Superior temporal gyrus (tissue), 1 donor: ENCODE measurements around the gene CNMD.
A peak's percentile ranks its signal among the peaks of the same experiment; 100 is the strongest.
"Not testable (repeated sequence)": the region's sequence is repeated elsewhere in the genome, so short reads cannot be mapped to it uniquely, and the experiment has no call there.

Experiments used
- DNase-seq: peaks from one replicate; pipeline ENCODE4 v3.0.0-alpha.2; 2016; ENCODE audit errors: extremely low spot score

Gene CNMD

DNA sequence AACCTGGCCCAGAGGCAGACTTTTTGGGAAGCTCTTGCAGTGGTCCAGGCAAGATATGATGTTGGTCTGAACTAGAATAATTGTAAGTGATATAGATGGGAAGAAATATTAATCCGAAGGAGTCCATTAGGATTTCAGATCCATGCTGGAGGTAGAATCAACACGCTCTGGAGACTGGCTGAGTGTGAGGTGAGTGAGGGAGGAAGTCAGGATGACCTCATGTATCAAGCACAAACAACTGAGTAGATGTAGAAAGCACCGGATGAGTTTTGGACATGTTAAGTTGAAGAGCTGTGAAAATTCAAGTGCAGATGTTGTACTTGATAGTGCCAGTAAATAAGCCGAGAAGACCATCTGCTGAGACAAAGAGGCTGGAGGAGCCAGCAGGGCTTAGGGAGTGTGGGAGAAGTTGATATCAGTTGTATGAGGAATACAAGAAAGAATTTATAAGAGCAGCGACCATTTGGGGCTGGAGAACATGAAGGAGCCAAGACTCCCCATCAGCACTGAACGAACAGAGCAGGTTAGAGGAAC lies 5.3 kb upstream of the CNMD start:
- DNase-seq: no peak

DNA sequence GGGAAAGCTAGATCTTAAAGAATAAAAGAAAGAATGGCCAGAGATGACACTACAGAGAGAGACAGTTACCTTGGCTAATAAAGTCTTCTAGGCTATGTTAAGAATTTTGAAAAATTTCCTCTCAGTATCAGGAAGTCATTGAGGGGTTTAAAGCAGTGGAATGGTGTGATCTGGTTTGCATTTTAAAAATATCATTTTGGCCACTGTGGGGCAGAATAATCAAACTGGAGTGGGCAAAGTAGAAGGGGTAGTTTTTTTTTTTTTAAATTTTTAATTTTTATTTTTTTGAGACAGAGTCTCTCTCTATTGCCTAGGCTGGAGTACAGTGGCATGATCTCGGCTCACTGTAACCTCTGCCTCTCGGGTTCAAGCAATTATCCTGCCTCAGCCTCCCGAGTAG lies 4.4 kb upstream of the CNMD start:
- peak; percentile 44 for DNase-seq

- no peak for DNase-seq
Observed at GRCh38 chr13:52743569-52743968, 3.9 kb upstream of the CNMD start.

DNA sequence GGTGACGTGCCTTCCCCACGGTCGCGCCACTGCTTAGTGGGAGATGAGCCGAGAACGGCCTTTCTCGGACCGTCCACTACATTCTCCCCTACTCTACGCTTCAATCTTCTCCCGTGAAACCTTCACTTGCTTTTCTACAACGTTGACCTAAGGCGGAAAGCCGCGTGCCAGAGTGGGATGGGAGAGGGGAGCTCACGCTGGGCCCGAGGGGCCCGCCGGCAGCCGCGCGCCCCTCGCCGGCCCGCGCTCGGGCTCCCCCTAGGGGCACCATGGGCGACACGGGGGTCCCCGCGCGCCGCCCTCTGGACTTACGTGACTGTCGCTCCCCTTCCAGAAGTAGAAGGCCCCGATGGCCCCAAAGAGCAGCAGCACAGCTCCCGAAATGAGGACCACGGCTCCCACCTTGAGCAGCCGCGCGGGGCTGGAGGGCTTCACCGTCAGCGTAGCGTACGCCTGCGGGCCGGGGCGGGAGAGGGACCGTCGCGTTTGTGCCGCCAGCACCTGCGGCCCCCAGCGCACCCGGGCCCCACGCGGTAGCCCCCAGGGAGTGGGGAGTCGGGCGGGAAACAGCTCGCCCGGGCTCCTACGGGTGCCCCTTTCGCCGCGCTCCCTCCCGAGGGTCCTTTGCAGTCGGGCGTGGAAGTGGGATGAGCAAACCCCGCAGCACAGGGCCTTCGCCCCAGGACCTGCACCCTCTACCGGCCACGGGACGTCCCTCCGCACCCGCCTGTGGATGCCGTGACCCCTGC lies 727 bp downstream of the CNMD start:
- no peak for DNase-seq

DNA sequence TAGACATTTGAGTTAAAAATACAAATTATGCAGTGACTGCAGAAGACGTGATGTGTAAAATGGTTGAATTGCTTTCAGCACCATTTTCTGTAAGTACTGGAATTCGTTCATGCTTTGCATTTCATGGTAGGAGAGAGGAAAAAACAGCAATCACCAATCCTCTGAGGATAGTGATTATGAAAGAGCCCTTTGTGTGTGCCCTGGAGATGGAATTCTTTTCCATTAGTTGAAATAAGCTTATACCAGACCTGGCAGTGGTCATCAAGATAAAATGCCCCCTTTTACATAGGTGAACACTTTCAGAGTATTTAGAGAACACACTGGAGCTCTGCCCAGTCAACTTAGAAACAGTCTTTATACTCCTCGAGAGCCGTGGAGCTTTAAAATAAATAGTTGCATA lies 1.7 kb downstream of the CNMD start:
- peak; percentile 43 for DNase-seq

DNA sequence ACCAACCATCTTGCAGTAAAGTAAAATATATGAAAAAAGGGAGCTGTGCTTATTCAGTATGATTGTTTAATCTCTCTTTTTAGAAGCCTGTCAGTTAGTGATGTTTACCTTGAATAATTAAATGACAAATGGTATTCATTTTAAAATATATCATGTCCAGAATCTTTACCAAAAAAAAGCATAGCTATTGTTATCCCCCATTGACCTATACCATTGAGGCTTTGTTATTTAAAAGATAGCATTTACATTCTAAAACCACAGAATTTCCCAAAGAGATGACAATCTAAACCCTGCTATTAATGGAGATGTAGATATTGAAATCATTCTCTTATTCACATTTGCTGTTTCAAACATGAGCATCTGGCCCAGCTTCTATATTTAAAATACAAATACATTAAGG lies 2.2 kb downstream of the CNMD start:
- no peak for DNase-seq

DNA sequence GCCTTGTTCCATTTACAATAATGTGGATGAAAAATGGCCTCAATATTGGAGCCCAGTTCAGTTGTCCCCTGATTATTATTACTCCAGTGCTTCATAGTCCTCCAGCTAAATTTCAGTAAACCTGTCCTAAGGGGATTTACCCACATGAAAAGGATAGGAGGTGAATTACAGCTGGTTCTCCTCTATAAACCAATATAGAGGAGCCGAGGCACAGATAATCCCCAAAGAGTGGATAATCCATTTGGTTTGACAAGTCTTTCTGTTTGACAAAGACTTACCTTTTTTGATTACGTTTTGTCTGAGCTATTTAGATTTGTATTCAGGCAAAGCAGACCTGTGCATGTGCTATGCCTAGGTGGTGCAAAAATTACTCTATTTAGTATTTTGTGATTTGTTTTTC lies 2.7 kb downstream of the CNMD start:
- no peak for DNase-seq

GRCh38 chr13:52734075-52734623 lies 5.5 kb downstream of the CNMD start:
- DNase-seq: no peak

DNA sequence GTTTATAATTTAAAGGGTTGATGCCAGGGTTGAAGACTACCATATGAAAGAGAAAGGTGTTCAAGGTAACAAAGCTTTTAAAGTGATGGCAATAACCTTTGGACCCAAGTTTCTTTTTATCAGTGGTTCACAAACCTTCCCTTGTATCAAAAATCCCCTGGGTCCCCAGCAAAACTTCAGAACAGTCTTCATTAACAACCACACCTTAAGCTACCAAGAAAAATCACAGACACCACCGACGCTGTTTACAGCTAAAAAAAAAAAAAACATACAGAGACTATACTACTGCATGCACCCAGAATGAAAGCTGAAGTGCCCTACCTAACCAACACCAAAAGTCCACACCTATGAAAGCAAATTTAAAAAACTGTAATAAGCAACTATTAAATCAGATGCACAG lies 13.4 kb downstream of the CNMD start:
- no peak for DNase-seq

GRCh38 chr13:52725302-52725701 lies 14.3 kb downstream of the CNMD start:
- DNase-seq: no peak

DNA sequence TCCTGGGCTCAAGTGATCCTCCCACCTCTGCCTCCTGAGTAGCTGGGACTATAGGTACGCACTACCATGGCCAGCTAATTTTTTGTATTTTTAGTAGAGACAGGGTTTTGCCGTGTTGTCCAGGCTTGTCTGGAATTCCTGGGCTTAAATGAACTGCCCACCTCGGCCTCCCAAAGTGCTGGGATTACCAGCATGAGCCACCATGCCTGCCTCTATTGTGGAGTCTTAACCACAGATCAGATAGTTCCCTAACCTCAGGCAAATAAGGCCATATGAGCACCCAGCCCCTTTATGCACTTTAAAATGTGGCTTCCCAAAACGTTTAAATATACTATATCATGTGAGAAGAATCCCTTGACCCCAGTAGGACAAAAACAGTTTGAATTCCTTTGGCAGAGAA lies 16.4 kb downstream of the CNMD start:
- no peak for DNase-seq

DNA sequence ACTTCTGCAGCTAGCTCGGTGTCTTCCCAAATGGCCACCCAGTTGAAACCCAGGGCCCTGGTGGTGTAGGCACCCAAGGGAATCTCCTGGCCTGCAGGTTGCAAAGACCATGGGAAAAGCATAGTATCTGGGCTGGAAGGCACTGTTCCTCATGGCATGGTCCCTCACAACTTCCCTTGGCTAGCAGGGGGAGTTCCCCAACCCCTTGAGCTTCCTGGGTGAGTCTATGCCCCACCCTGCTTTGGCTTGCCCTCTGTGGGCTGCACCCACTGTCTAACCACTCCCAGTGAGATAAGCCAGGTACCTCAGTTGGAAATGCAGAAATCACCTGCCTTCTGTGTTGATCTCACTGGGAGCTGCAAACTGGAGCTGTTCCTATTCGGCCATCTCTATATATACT lies 18.3 kb downstream of the CNMD start:
- not testable (repeated sequence) for DNase-seq

DNA sequence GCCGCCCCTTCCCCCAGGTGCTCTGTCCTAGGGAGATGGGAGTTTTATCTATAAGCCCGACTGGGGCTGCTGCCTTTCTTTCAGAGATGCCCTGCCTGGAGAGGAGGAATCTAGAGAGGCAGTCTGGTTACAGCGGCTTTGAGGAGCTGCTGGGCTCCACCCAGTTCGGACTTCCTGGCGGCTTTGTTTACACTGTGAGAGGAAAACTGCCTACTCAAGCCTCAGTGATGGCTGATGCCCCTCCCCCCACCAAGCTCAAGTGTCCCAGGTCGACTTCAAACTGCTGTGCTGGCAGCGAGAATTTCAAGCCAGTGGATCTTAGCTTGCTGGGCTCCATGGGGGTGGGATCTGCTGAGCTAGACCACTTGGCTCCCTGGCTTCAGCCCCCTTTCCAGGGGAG lies 18.7 kb downstream of the CNMD start:
- not testable (repeated sequence) for DNase-seq

- no peak for DNase-seq
Observed at GRCh38 chr13:52713894-52714293, 25.7 kb downstream of the CNMD start.

DNA sequence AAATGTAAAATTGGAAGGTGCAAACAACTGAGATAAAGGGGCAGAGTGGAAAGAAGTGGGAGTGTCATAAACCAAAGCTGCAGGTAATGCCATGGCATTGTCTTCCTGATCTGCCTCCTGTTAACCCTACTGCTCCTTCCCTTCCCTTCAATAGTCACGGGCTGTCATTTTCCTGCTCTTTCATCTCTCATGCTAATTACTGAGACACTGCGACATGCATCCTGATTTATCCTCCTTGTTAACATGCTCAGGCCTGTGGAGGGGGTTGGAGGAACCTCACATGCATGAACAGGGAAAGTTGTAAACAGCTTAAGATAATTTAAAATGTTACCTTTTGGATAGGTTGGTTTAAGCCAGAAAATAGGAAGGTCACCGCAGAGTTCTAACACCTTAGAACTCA lies 27.2 kb downstream of the CNMD start:
- DNase-seq: no peak

DNA sequence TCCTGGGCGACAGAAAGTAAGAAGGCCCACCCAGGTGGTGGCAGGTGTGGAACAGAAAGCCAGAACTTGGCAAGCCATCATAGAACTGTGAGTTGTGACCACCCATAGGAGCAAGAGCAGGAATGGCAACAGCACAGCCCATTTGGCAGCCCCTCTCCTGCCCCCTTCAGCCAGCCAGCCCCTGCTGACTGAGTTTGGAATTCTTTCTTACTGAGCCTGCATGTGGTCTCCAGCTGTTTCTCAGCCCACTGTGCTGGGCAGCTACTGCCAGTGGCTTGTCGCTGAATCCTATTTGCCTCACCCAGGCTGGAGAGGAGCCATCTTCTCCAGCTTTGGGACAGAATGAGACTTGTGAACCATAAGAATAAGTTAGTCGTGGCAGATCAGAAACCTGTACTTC lies 28.3 kb downstream of the CNMD start:
- DNase-seq: no peak

GRCh38 chr13:52708266-52708665 lies 31.4 kb downstream of the CNMD start:
- not testable (repeated sequence) for DNase-seq

DNA sequence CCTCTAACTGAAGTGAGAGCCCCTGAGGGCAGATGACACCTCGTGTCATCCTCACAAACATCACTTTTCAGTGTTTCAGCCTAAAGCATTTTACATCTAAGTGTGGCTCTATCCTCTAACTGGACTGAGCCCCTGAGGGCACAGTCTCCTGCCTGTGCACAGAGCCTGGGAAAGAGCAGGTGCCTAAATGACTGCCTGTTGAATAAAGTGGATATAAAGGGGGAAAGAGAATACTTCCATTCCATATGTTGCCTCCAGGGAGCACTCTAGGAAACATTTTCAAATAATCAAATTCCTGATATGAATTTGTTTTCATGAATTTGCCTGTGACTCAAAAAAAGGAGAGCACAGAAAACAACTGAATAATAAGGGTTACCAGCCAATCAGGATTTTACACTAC lies 32.2 kb downstream of the CNMD start:
- no peak for DNase-seq

DNA sequence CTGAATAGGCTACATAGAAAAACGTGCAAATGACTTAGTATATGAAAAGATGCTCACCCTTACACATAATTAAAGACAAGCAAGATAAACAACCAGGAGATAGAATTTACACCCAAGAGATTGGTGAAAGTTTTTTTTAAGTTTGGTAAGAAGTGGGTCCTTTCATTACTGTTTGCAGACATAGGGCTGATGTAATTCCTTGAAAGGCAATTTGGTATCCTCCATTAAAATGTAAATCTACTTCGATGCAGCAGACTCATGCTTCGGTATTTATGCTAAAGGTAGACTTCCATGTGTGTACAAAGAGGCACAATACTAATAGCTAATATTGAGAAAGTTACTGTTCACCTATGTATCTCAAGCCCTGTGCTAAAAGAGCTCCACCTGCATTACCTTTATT lies 33.5 kb downstream of the CNMD start:
- no peak for DNase-seq

DNA sequence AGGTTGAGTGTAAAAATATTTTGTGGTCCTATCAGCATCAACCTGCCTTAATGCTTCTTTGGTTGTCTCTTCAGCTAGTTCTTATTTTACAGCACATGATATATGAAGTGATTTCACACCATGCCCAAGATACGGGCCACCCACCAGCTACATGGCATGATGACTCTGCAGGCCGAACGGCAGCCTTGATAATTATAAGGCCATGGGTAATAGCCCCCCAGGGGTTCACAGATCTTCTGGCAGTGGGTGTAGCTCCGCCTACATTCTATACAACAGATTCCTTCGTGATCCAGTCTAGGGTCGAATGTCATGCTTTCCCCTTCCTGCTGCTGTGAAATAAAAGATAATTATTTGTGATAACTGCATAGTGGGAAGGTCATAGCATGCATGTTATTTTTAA lies 36.1 kb downstream of the CNMD start:
- DNase-seq: no peak

- DNase-seq: no peak
Observed at GRCh38 chr13:52701728-52702465, 37.7 kb downstream of the CNMD start.

- no peak for DNase-seq
Observed at GRCh38 chr13:52696566-52696965, 43.1 kb downstream of the CNMD start.

DNA sequence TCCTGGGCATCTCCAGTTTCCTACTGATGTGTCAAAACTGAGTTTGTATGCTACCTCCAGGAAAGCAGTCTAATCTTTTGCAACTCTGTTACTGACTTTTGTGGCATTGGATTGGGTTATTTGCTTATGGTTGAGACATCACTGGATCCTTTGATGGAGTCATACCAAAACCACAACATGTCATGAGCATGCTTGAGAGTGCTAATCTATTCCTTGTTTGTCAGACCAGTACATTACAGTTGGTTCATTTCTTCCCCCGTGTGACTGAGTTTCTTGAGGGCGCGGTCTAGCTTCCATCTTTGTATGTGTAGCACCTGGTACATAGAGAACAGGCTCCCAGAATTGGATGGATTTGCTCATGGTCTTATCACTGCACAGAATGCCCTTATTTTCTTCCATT lies 43.8 kb downstream of the CNMD start:
- DNase-seq: no peak
